ENCODE results near the gene RPSA.

- TF ChIP-seq POLR2A (IDR thresholded peaks at IDR 0.05; ENCODE audit: low read depth, low read length) (no peak), POLR2AphosphoS5 (IDR thresholded peaks at IDR 0.05; ENCODE audit: low read depth, low read length) (no peak), TAF1 (IDR thresholded peaks at IDR 0.05; ENCODE audit: low read depth, low read length) (no peak), SPI1 (IDR thresholded peaks at IDR 0.05; ENCODE audit: low read depth, low read length) (no peak), POU2F2 (IDR thresholded peaks at IDR 0.05; ENCODE audit: low read depth, low read length) (no peak), PAX5 (IDR thresholded peaks at IDR 0.05; ENCODE audit: insufficient read depth, low read length, severe bottlenecking) (no peak)
Measured at GRCh38 chr3:39381432-39381831, 25.1 kb upstream of the RPSA start.
